ENCODE results near the gene ZSWIM5. TPM values are rescaled to one million over a fixed set of nuclear protein-coding genes. Genes with fewer than 3 reads are reported as not detected.
A peak's percentile ranks its signal among the peaks of the same experiment; 100 is the strongest.
"Not testable (repeated sequence)": the region's sequence is repeated elsewhere in the genome, so short reads cannot be mapped to it uniquely, and the experiment has no call there.

Gene ZSWIM5
- total RNA-seq, 6 donors from 2014 or later: 2.0 to 6.3 (median 3.2) TPM

DNA sequence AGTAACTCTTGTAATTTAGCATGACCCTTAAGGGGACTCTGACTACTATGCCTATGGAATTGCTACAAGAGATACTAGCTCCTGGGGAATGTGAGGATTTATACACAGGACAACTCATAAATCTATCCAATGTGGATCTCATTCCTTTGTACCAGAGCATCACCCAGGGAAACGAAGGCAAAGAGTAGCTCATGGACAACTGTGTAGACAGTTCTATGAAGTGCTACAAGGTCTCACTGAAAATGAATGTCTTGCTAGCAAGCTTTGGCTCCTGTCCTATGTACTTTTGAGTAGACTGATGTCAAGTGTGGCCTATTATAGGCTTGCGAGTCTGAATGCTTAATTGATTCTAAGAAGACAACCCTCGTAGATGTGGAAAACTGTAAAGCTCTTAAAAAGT, 93.7 kb downstream of the ZSWIM5 start:
- no peak for ATAC-seq (ENCODE audit: low FRiP score in 2 of 2)
- Histone ChIP-seq H3K4me1 (no peaks in the 10 kb centered on the region), H3K9me3 (no peaks in the 10 kb centered on the region), H3K27me3 (no peaks in the 10 kb centered on the region), H3K36me3 (no peaks in the 10 kb centered on the region), H3K27ac (no peak overlapping the region), H3K4me3 (no peak overlapping the region)
- TF ChIP-seq, protein P1, sequence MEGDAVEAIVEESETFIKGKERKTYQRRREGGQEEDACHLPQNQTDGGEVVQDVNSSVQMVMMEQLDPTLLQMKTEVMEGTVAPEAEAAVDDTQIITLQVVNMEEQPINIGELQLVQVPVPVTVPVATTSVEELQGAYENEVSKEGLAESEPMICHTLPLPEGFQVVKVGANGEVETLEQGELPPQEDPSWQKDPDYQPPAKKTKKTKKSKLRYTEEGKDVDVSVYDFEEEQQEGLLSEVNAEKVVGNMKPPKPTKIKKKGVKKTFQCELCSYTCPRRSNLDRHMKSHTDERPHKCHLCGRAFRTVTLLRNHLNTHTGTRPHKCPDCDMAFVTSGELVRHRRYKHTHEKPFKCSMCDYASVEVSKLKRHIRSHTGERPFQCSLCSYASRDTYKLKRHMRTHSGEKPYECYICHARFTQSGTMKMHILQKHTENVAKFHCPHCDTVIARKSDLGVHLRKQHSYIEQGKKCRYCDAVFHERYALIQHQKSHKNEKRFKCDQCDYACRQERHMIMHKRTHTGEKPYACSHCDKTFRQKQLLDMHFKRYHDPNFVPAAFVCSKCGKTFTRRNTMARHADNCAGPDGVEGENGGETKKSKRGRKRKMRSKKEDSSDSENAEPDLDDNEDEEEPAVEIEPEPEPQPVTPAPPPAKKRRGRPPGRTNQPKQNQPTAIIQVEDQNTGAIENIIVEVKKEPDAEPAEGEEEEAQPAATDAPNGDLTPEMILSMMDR (IDR thresholded peaks at IDR 0.05): no peak
- DNase-seq: no peak
- WGBS, 2 donors: 92% methylated on average over 3 of the region's 3 CpGs

DNA sequence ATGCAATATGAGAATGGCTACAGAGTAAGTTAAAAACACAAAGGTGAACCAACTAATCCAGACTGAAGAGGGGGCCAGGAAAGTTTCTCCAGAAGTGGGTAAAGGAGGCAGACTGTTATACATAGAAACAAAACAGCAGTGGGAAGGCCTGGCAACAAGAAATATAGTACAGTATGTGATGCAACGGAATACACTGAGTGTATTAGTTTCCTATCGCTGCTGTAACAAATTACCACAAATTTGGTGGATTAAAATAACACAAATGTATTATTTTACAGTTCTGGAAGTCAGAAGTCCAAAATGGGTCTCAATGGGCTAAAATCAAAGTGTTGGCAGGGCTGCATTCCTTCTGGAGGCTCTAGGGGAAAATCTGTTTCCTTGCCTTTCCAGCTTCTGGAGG, 95.2 kb downstream of the ZSWIM5 start:
- TF ChIP-seq POLR2A (IDR thresholded peaks at IDR 0.05) (no peak), POLR2AphosphoS5 (IDR thresholded peaks at IDR 0.05) (no peak), EP300 (IDR thresholded peaks at IDR 0.05) (no peak)
- no peaks in the 10 kb centered on the region for H3K36me3 ChIP-seq
- peaks cover 0 to 2% (median 0%) of the 10 kb centered on the region in 4 donors for H3K9me3 ChIP-seq
- DNase-seq (no peak), ATAC-seq (ENCODE audit: low FRiP score in 2 of 2) (no peak)
- H3K4me1 ChIP-seq: no peaks in the 10 kb centered on the region
- no peak overlapping the region for H3K4me3 ChIP-seq
- no peak overlapping the region for H3K27ac ChIP-seq
- WGBS, 2 donors: 93 to 95% methylated on average over 2 of the region's 2 CpGs
- no peaks in the 10 kb centered on the region for H3K27me3 ChIP-seq

DNA sequence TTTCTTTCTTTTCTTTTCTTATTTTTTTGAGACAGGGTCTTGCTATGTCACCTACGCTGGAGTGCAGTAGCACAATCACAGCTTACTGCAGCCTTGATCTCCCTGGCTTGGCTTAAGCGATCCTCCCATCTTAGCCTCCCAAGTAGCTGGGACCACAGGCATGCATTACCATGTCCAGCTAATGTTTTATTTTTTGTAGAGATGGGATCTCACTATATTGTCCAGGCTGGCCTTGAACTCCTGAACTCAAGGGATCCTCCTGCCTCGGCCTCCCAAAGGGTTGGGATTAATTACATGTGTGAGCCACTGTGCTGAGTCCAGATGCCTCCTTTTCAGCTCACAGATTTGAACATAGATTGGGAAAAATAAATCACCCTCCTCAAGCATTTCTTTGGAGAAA, 98.6 kb downstream of the ZSWIM5 start:
- TF ChIP-seq POLR2A (IDR thresholded peaks at IDR 0.05) (no peak), EP300 (IDR thresholded peaks at IDR 0.05) (no peak), POLR2AphosphoS5 (IDR thresholded peaks at IDR 0.05) (no peak)
- TF ChIP-seq, protein P1 (IDR thresholded peaks at IDR 0.05): no peak
- Histone ChIP-seq H3K27ac (no peak overlapping the region), H3K4me1 (no peaks in the 10 kb centered on the region), H3K27me3 (no peaks in the 10 kb centered on the region), H3K36me3 (no peaks in the 10 kb centered on the region), H3K9me3 (peaks cover 0 to 3% (median 0%) of the 10 kb centered on the region in 4 donors), H3K4me3 (no peak overlapping the region)
- no peak for DNase-seq
- 93 to 97% methylated on average over 3 of the region's 3 CpGs for WGBS, 2 donors
- ATAC-seq (ENCODE audit: low FRiP score in 2 of 2): no peak

DNA sequence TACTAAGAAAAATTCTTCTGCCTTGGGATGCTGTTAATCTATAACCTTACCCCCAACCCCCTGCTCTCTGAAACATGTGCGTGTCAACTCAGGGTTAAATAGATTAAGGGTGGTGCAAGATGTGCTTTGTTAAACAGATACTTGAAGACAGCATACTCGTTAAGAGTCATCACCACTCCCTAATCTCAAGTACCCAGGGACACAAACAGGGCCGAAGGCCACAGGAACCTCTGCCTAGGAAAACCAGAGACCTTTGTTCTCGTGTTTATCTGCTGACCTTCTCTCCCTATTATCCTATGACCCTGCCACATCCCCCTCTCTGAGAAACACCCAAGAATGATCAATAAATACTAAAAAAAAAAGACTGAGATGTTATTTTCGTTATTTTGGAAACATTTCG, 99.5 kb downstream of the ZSWIM5 start:
- not testable (repeated sequence) for H3K4me3 ChIP-seq; H3K36me3 ChIP-seq; H3K27ac ChIP-seq; DNase-seq; H3K27me3 ChIP-seq; H3K4me1 ChIP-seq; H3K9me3 ChIP-seq; ATAC-seq (ENCODE audit: low FRiP score in 2 of 2)
- WGBS, 2 donors: 79 to 84% methylated on average over 6 of the region's 6 CpGs

DNA sequence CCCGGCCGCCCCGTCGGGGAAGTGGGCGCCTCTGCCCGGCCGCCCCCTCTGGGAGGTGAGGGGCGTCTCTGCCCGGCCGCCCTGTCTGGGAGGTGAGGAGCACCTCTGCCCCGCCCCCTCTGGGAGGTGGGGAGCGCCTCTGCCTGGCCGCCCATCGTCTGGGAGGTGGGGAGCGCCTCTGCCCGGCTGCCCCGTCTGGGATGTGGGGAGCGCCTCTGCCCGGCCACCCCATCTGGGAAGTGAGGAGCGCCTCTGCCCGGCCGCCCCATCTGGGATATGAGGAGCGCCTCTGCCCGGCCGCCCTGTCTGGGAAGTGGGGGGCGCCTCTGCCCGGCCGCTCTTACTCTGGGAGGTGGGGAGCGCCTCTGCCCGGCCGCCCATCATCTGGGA, 100.3 kb downstream of the ZSWIM5 start:
- H3K36me3 ChIP-seq; H3K9me3 ChIP-seq; H3K27ac ChIP-seq; DNase-seq; ATAC-seq (ENCODE audit: low FRiP score in 2 of 2); H3K4me1 ChIP-seq; H3K4me3 ChIP-seq; H3K27me3 ChIP-seq: not testable (repeated sequence)
- WGBS, 2 donors: 95% methylated on average over 30 of the region's 31 CpGs; no CpG with 5 or more reads in 1 of the 2 donors

DNA sequence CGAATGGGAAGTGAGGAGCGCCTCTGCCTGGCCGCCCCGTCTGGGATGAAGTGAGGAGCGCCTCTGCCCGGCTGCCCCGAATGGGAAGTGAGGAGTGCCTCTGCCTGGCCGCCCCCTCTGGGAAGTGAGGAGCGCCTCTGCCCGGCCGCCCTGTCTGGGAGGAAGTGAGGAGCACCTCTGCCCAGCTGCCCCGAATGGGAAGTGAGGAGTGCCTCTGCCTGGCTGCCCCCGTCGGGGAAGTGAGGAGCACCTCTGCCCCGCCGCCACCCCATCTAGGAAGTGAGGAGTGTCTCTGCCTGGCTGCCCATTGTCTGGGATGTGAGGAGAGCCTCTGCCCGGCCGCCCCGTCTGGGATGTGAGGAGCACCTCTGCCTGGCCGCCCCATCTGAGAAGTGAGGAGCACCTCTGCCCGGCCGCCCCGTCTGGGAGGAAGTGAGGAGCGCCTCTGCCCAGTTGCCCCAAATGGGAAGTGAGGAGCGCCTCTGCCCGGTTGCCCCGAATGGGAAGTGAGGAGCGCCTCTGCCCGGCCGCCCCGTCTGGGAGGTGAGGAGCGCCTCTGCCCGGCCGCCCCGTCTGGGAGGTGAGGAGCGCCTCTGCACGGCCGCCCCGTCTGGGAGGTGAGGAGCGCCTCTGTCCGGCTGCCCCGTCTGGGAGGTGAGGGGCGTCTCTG, 100.8 kb downstream of the ZSWIM5 start:
- DNase-seq: peak in 1 of 2 donors; percentile 61
- H3K27me3 ChIP-seq; H3K9me3 ChIP-seq; H3K4me3 ChIP-seq; H3K27ac ChIP-seq; H3K36me3 ChIP-seq; H3K4me1 ChIP-seq; ATAC-seq (ENCODE audit: low FRiP score in 2 of 2): not testable (repeated sequence)
- WGBS, 2 donors: 96 to 97% methylated on average over 26 to 43 of the region's 43 CpGs

DNA sequence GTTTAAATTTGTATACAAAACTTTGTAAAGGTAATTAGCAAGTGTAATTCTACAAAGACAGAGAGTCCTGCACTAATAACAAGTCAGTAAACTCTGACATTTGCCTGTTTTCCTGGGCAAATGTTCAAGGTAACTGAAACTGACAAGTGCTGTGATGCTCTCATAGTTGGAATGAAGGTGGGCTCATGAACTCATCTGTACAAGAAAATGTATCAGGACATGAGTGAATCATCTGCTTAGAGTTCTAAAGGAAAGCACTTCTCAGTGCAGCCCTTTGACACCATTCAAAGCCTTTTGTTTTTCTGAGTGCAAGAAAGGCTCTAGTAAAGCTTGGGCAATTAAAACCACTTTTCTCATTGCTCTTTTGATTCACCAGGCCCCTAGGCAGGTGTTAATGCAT, 102.9 kb downstream of the ZSWIM5 start:
- Histone ChIP-seq H3K9me3 (peaks cover 0 to 3% (median 0%) of the 10 kb centered on the region in 4 donors), H3K4me1 (no peaks in the 10 kb centered on the region), H3K4me3 (no peak overlapping the region), H3K27ac (no peak overlapping the region), H3K36me3 (no peaks in the 10 kb centered on the region), H3K27me3 (no peaks in the 10 kb centered on the region)
- no peak for TF ChIP-seq POLR2A (IDR thresholded peaks at IDR 0.05)
- TF ChIP-seq, protein P1 (IDR thresholded peaks at IDR 0.05): no peak
- TF ChIP-seq POLR2AphosphoS5 (IDR thresholded peaks at IDR 0.05): no peak
- TF ChIP-seq EP300 (IDR thresholded peaks at IDR 0.05): no peak
- DNase-seq (no peak), ATAC-seq (ENCODE audit: low FRiP score in 2 of 2) (no peak)

Data from upper lobe of left lung (tissue), 6 donors.